H9 (cell line): ENCODE data around the gene PLGRKT. TPM values are rescaled to one million over a fixed set of nuclear protein-coding genes. Genes with fewer than 3 reads are reported as not detected.

ENCODE experiments used
- DNase-seq: peaks from one replicate; pipeline ENCODE4 v3.0.0-alpha.2; 2017
- H2AFZ ChIP-seq: one replicate; pipeline ENCODE4 v1.6.1; 2013; ENCODE audit warnings: mild to moderate bottlenecking, low read length, control low read depth, moderate library complexity
- H2AK5ac ChIP-seq: 2 replicates; pipeline ENCODE4 v1.6.1; 2013; ENCODE audit warnings: low read length, control low read depth, mixed read lengths; ENCODE audit not compliant: insufficient read length
- H2BK120ac ChIP-seq: one replicate; pipeline ENCODE4 v1.6.1; 2013; ENCODE audit warnings: low read depth, mild to moderate bottlenecking, low read length, control low read depth, inconsistent platforms; ENCODE audit not compliant: poor library complexity, severe bottlenecking
- H2BK12ac ChIP-seq: 2 replicates; pipeline ENCODE4 v1.6.1; 2013; ENCODE audit warnings: low read length, control low read depth, mixed read lengths, low read depth; ENCODE audit not compliant: insufficient read length
- H2BK15ac ChIP-seq: 2 replicates; pipeline ENCODE4 v1.6.1; 2013; ENCODE audit warnings: low read depth, low read length, control low read depth
- H2BK20ac ChIP-seq: one replicate; pipeline ENCODE4 v1.6.1; 2013; ENCODE audit warnings: low read depth, mild to moderate bottlenecking, low read length, control low read depth, inconsistent platforms; ENCODE audit not compliant: poor library complexity, severe bottlenecking
- H2BK5ac ChIP-seq: 2 replicates; pipeline ENCODE4 v1.6.1; 2013; ENCODE audit warnings: low read length, control low read depth, mixed read lengths; ENCODE audit not compliant: insufficient read length
- H3K14ac ChIP-seq: 2 replicates; pipeline ENCODE4 v1.6.1; 2013; ENCODE audit warnings: low read length, control low read depth; ENCODE audit not compliant: insufficient read depth
- H3K18ac ChIP-seq: 2 replicates; pipeline ENCODE4 v1.6.1; 2013; ENCODE audit warnings: low read depth, mild to moderate bottlenecking, mixed read lengths, low read length, control low read depth; ENCODE audit not compliant: insufficient read length
- H3K23ac ChIP-seq: 2 replicates; pipeline ENCODE4 v1.6.1; 2013; ENCODE audit warnings: low read length, control low read depth, mixed read lengths, low read depth; ENCODE audit not compliant: insufficient read length
- H3K23me2 ChIP-seq: 2 replicates; pipeline ENCODE4 v1.6.1; 2013; ENCODE audit warnings: low read depth, mild to moderate bottlenecking, mixed read lengths, low read length, control low read depth; ENCODE audit not compliant: insufficient read length, poor library complexity, severe bottlenecking
- H3K27ac ChIP-seq: 2 replicates; pipeline ENCODE4 v1.5.1; 2013; ENCODE audit warnings: low read length, control low read depth, mixed read lengths, low read depth; ENCODE audit not compliant: insufficient read length
- H3K27me3 ChIP-seq: 2 replicates; pipeline ENCODE4 v1.6.1; 2013; ENCODE audit warnings: low read length, control low read depth, inconsistent platforms; ENCODE audit not compliant: insufficient read depth
- H3K4ac ChIP-seq: 2 replicates; pipeline ENCODE4 v1.6.1; 2013; ENCODE audit warnings: low read depth, mild to moderate bottlenecking, control low read depth, inconsistent platforms, low read length, moderate library complexity
- H3K4me1 ChIP-seq: 2 replicates; pipeline ENCODE4 v1.6.1; 2013; ENCODE audit warnings: low read length, control low read depth, inconsistent platforms; ENCODE audit not compliant: insufficient read depth
- H3K4me2 ChIP-seq: 2 replicates; pipeline ENCODE4 v1.6.1; 2013; ENCODE audit warnings: low read length, control low read depth, mixed read lengths; ENCODE audit not compliant: insufficient read length, insufficient read depth
- H3K56ac ChIP-seq: 2 replicates; pipeline ENCODE4 v1.6.1; 2013; ENCODE audit warnings: low read depth, mild to moderate bottlenecking, mixed read lengths, low read length, control low read depth; ENCODE audit not compliant: insufficient read length
- H3K79me1 ChIP-seq: 2 replicates; pipeline ENCODE4 v1.6.1; 2013; ENCODE audit warnings: low read depth, mild to moderate bottlenecking, moderate library complexity, low read length, control low read depth, inconsistent platforms; ENCODE audit not compliant: insufficient read depth, poor library complexity, severe bottlenecking
- H3K79me2 ChIP-seq: 2 replicates; pipeline ENCODE4 v1.6.1; 2013; ENCODE audit warnings: low read length, control low read depth, inconsistent platforms; ENCODE audit not compliant: insufficient read depth
- H3K9ac ChIP-seq: 2 replicates; pipeline ENCODE4 v1.6.1; 2013; ENCODE audit warnings: low read length, control low read depth, mixed read lengths; ENCODE audit not compliant: insufficient read length; ENCODE audit errors: extremely low read depth
- H3K9me3 ChIP-seq: one replicate; pipeline ENCODE4 v1.6.1; 2013; ENCODE audit warnings: low read depth, low read length, inconsistent platforms; ENCODE audit not compliant: control insufficient read depth
- H3T11ph ChIP-seq: one replicate; pipeline ENCODE4 v1.6.1; 2013; ENCODE audit warnings: mild to moderate bottlenecking, low read length, control low read depth, inconsistent platforms
- H4K20me1 ChIP-seq: one replicate; pipeline ENCODE4 v1.6.1; 2013; ENCODE audit not compliant: control insufficient read depth, insufficient read length, insufficient read depth
- H4K5ac ChIP-seq: 2 replicates; pipeline ENCODE4 v1.6.1; 2013; ENCODE audit warnings: low read depth, mild to moderate bottlenecking, mixed read lengths, low read length, control low read depth; ENCODE audit not compliant: insufficient read length
- H4K8ac ChIP-seq: replicated peaks from 2 replicates; pipeline ENCODE4 v1.6.1; 2013; ENCODE audit warnings: low read length, control low read depth, mixed read lengths, low read depth; ENCODE audit not compliant: insufficient read length
- H4K91ac ChIP-seq: 2 replicates; pipeline ENCODE4 v1.6.1; 2013; ENCODE audit warnings: low read depth, mild to moderate bottlenecking, moderate library complexity, mixed read lengths, low read length, control low read depth; ENCODE audit not compliant: insufficient read length
- H3K27ac Mint-ChIP-seq, 3 experiments: 2 replicates in 2 of 3; 3 replicates in 1 of 3; pipeline ENCODE4 v1.8.0; 2020 to 2021; ENCODE audit warnings: mixed read lengths in 3 of 3, mild to moderate bottlenecking in 1 of 3, moderate library complexity in 1 of 3
- H3K27me3 Mint-ChIP-seq: 2 replicates; pipeline ENCODE4 v1.8.0; 2021; ENCODE audit warnings: low read depth, mild to moderate bottlenecking, moderate library complexity, mixed read lengths
- H3K36me3 Mint-ChIP-seq, 3 experiments: 2 replicates in 2 of 3; 3 replicates in 1 of 3; pipeline ENCODE4 v1.8.0; 2020 to 2021; ENCODE audit warnings: low read depth in 3 of 3, mixed read lengths in 3 of 3; ENCODE audit not compliant: insufficient read depth in 1 of 3
- H3K4me1 Mint-ChIP-seq, 2 experiments: 2 replicates each; pipeline ENCODE4 v1.8.0; 2020; ENCODE audit warnings: mixed read lengths in 2 of 2
- H3K4me3 Mint-ChIP-seq, 2 experiments: 2 replicates in 1 of 2; 3 replicates in 1 of 2; pipeline ENCODE4 v1.8.0; 2020 to 2021; ENCODE audit warnings: mild to moderate bottlenecking in 2 of 2, mixed read lengths in 2 of 2, moderate library complexity in 1 of 2
- H3K9me3 Mint-ChIP-seq, 2 experiments: 2 replicates in 1 of 2; 3 replicates in 1 of 2; pipeline ENCODE4 v1.8.0; 2020; ENCODE audit warnings: mild to moderate bottlenecking in 2 of 2, mixed read lengths in 2 of 2, moderate library complexity in 1 of 2
- WGBS: extraction: QIAGEN DNeasy Blood & Tissue Kit; methylation state at CpG from one replicate; pipeline ENCODE4 v1.1.7; 2013; ENCODE audit warnings: missing lambda C conversion rate, low lambda C conversion rate, mixed read lengths; ENCODE audit not compliant: insufficient read length; ENCODE audit errors: extremely low coverage; 5-methylcytosine and 5-hydroxymethylcytosine counted together
- total RNA-seq: library from RNA; stranded (reverse); gene quantifications from 2 replicates; pipeline ENCODE4 v1.2.1, GENCODE V29; 2021
- TF ChIP-seq, protein P1 (sequence below): fragments of 200-600 bp; sonication (generic); conservative IDR thresholded peaks from 3 replicates; pipeline ENCODE4 v1.8.0; 2021; ENCODE audit warnings: antibody characterized with exemption, mild to moderate bottlenecking

The PLGRKT gene
- total RNA-seq, 1 experiment from 2014 or later = 19.6 TPM

DNA sequence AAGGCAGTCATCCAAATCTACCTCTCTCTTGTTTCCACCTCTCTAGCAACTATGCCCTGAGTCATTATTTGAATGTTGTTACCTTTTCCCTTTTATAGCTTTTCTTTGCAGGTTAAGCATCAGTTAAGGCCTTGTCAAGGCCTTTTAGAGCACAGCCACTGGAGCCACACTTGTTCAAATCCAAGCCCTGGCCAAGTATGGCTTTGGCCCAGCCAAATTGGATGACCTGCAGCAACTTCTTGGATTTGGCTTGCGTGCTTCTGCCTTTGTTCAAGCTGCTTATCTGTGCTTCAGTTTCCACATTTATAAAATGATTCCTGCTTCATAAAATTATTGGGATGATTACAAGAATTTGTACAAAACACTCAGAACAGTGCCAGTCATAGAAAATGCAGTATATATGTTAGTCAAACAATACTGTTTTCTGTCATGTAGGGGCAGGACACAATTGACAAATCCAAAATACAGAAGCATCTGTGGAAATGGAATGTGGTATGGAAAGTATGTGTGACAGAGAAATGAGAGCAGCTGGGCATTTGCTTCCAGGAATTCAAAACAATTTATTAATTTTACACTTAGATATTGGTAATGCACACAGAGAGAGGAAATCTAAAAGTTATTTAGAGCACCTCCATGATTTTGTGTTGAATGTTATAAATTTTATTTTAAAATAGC, 80.2 kb downstream of the PLGRKT start:
- Histone ChIP-seq H4K91ac (no peak overlapping the region), H3K9me3 (no peaks in the 10 kb centered on the region), H2BK12ac (no peak overlapping the region), H2BK20ac (no peak overlapping the region), H3K4me1 (no peaks in the 10 kb centered on the region), H3T11ph (no peak overlapping the region), H2AFZ (no peak overlapping the region), H3K4me2 (no peak overlapping the region), H2BK120ac (no peak overlapping the region), H3K14ac (no peak overlapping the region), H3K23ac (no peak overlapping the region), H3K9ac (no peak overlapping the region), H3K4ac (no peak overlapping the region), H3K56ac (no peak overlapping the region), H4K8ac (no peak overlapping the region), H3K79me2 (no peaks in the 10 kb centered on the region), H2BK15ac (no peak overlapping the region), H2AK5ac (no peak overlapping the region), H2BK5ac (no peak overlapping the region), H3K27ac (no peak overlapping the region), H3K79me1 (no peaks in the 10 kb centered on the region), H3K18ac (no peak overlapping the region), H3K27me3 (no peaks in the 10 kb centered on the region), H3K23me2 (no peaks in the 10 kb centered on the region), H4K5ac (no peak overlapping the region), H4K20me1 (no peaks in the 10 kb centered on the region)
- Mint-ChIP-seq H3K4me1 (peaks cover 0 to 4% of the 10 kb centered on the region in 2 experiments; a peak in 2 of 4 replicates), H3K9me3 (no peaks in the 10 kb centered on the region), H3K36me3 (no peaks in the 10 kb centered on the region), H3K27ac (no peak overlapping the region), H3K4me3 (no peak overlapping the region), H3K27me3 (no peaks in the 10 kb centered on the region; the same call in 1 of the 2 replicates)
- no CpG with 5 or more reads among the region's 1 CpG for WGBS
- no peak for DNase-seq
- TF ChIP-seq, protein P1, sequence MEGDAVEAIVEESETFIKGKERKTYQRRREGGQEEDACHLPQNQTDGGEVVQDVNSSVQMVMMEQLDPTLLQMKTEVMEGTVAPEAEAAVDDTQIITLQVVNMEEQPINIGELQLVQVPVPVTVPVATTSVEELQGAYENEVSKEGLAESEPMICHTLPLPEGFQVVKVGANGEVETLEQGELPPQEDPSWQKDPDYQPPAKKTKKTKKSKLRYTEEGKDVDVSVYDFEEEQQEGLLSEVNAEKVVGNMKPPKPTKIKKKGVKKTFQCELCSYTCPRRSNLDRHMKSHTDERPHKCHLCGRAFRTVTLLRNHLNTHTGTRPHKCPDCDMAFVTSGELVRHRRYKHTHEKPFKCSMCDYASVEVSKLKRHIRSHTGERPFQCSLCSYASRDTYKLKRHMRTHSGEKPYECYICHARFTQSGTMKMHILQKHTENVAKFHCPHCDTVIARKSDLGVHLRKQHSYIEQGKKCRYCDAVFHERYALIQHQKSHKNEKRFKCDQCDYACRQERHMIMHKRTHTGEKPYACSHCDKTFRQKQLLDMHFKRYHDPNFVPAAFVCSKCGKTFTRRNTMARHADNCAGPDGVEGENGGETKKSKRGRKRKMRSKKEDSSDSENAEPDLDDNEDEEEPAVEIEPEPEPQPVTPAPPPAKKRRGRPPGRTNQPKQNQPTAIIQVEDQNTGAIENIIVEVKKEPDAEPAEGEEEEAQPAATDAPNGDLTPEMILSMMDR = no peak
